ENCODE data around the gene NUP214.
"Not testable (repeated sequence)": the region's sequence is repeated elsewhere in the genome, so short reads cannot be mapped to it uniquely, and the experiment has no call there.

The NUP214 gene

DNA sequence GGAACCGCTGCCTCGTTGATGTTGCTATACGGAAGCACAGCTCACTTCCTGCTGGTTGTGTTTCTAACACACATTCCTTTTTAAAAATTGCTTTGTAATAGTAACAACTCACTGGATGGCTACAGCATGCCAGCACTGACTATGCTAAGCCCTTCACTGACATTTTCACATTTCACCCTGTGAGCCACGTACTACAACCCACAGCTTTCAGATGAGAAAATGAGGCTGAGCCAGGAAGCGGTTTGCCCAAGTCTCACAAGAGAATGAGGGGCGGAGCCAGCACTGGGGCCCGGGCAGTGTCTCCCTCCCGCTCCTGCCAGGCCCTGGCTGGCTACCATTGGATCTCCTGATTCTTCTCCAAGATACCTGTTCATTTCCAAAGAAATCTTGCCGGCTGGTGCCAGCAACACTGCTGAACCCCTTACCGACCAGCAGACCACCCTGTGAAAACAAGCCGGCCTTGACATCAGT lies 112.6 kb downstream of the NUP214 start:
- DNase-seq, result peak; percentile 87

DNA sequence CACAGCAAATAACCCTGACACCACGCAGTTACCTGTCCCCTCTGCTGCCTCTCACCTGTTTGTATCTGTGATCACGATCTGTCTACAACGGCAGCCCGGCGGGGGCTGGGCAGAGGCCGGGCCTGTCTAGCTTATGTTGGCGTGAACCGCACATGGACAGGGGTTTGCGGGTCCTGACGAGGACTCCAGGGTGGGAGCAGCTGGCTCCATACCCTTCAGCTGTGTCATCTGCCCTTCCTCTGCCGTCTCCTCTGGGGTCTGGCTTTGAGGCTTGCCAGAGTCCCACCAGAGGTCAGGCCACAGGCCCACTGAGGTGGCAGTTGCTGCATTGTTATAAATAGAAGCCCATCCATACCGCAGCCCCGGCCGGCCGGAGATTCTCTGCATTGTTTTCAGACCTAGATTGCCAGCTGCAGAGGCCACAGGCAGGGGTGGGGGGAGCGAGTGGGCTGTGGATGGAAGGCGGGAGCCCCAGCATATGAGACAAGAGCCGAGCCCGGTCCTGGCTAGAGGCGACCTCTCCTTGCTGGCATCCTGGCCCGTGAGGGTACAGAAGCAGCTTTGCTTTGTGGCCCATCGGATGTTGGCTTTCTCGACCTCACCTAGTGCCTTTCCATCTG lies 113.1 kb downstream of the NUP214 start:
- no peak for DNase-seq

DNA sequence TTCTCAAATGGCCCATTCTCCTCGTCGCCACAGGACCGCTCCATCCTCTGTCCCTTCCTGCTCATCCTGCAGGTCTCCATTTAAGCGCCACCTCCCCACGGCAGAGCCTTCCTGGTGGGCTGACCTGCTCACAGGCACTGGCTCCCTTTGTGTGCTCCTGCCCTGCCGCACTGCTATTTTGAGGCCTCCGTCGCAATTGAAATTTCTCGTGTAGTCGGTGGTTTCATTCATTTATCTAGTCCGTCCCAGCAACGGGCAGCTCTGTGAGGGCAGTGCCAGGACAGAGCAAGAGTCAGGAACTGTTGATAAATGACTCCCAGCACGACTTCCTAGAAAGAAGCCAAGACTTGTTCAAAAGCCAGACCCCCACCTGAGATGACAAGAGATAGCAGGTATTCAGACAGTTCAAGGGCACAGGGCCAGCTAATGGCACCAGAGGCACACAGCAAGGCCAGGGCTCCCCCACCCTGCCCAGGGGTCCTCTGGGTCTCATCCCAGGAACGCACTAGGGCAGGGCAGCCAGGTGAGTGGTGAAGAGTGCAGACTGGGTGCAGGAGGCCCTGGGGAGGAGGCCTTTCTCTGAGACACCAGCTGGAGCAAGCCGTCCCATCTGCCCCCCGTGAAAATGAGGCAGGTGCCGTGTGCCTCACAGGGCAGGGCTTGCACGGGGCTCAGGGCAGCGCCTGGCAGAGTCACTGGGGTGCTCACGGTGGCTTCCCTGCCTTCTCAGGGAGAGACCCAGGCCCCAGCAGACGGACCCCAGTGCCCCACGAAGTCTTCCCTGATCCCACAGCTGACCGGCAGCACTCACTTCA lies 114.0 kb downstream of the NUP214 start:
- DNase-seq, result no peak

DNA sequence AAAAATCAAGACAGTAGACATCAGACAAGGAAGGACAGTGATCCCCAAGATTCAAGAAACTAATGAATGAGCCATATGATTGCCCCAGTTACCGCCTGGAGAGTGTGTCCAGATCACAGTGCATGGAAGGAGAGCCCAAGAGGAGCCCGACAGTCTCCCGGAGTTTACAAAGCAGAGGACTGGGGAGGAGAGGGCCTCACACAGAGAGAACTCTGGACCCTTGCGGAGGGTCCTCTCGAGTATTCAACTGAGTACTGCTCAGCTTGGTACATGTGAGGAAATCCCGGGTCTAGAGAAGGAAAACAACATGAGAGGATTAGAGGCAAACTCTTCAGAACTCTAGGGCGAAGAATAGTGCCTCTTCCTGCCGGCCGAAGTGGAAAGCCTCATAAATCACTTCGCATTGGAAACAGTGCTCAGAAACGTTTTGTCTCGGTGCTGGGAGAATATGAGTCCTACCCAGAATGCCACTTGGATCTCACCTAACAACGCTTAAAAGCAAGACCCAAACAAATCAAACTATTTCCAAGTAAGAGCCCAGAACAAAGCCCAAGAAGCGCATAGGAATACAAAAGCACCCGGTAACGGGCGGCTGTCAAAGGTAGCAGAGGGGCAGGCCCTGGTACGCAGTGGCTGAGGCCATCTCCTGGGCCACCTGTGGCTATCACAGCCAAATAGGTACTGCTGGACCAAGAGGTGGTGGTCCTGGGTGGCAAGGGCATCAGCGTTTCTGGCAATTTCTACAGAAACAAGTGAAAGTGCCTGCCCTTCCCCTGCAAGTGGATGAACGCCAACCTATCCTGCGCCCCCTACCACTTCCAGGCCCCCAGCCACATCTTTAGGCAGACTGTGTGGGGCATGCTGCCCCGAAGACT lies 114.9 kb downstream of the NUP214 start:
- DNase-seq, result no peak

DNA sequence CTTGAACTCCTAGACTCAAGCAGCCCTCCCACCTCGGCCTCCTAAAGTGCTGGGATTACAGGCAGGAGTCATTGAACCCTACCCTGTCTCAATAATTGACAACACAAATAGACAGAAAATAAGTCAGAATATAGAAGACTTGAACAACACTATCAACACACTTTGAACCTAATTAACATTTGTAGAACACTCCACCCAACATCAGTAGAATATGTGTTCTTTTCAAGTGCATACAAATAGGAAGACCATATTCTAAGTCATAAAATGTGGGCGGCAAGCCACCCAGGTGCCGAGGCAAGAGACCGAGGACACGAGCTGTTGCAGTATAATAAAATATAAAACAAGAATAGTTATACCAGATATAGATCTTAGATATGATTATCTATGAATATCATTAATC lies 118.9 kb downstream of the NUP214 start:
- not testable (repeated sequence) for DNase-seq

DNA sequence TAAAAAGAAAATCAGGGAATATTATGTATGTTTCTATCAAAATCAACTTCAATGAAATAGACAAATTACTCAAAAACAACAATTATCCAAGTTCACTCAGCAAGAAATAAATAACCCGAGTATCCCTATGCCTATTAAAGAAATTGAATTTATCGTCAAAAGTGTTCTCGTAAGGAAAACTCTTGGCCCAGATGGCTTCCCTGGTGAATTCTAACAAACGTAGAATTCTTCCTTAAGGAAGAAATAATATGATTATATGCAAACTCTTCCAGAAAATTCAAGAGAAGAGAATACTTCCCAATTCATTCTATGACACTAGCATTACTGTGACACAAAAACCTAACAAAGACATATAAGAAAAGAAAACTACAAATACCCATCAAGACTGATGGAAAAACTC lies 121.2 kb downstream of the NUP214 start:
- no peak for DNase-seq

DNA sequence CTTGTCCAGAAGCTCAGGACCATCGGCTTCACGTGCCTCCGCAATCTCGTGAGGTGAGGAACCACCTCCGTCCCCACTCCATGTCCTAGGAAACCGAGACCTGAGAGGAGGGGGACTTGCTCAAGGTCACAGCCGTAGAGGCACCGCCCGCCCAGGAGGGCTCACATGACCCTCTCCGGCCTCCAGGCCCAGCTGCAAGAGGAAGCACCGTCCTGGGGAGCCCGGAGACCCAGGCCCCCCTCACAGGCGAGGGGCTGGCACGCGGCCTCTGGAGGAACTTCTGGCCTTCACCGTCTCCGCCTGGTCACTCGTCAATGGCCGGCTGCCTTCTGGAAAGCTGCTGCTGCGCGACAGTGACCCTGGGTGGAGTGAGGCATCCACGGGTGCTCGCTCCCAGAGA lies 126.7 kb downstream of the NUP214 start:
- DNase-seq, result no peak

DNA sequence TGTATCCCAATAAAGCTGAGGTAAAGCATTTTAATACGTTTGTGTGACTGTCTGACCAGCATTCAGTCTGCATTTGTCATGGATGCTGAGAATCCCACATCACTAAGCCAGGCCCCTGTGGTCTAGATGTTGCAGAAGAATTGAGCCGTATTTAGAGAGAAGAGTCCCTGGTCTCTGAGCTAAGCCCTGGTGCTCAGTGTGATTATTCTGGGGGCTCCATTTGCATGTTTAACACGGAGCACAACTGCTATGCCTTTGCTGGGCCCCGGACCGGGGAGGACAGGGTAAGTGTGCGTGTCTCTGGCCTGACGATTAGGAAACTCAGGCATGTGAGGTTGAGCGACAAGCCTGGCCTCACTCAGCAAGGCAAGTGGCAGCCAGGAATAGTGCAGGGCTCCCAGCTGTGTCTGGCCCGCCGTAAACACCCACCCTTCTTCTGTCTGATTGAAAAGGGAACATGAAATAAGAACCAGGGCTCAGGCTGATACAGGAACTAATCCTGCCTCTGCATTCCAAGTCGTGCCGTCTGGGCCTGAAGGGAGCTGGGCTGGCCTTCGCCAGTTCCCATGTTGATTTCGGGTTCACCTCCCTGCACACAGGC lies 128.6 kb downstream of the NUP214 start:
- DNase-seq, result peak; percentile 50

DNA sequence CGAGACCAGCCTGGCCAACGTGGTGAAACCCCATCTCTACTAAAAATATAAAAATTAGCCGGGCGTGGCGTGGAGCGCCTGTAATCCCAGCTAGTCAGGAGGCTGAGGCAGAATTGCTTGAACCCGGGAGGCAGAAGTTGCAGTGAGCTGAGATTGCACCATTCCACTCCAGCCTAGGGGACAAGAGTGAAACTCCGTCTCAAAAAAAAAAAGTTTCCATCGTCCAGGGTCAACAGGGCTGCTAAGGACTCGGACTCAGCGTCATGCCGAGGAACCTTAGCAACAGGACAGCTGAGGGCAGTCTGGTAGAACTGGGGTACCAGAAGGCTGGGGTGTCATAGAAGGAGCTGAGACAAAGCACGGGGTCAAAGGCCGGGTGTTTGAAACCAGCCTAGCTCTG lies 129.2 kb downstream of the NUP214 start:
- DNase-seq, result no peak

DNA sequence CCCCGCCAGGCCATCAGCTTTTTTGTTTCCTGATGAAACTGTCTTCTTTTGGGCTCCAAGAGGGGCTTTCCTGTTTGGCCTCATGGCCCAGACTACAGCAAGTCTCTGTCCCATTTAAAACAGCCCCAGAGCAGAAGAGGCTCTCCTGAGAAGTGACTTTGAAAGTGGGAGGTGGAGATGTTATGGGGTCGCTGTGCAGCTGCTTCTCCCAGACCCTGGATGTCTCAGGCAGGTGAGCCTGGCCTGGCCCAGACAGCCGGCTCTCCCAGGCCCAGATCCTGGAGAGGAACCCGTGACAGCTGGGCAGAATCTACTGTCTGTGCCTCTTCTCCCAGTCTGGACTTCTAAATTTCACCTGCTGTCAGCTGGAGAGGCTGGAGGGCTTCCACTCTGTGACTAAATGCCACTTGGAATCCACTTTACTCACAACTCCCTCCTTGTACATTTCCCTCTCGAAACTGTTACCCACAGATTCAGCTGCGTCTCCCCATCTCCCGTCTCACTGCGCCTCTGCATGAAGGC lies 130.4 kb downstream of the NUP214 start:
- DNase-seq, result no peak

DNA sequence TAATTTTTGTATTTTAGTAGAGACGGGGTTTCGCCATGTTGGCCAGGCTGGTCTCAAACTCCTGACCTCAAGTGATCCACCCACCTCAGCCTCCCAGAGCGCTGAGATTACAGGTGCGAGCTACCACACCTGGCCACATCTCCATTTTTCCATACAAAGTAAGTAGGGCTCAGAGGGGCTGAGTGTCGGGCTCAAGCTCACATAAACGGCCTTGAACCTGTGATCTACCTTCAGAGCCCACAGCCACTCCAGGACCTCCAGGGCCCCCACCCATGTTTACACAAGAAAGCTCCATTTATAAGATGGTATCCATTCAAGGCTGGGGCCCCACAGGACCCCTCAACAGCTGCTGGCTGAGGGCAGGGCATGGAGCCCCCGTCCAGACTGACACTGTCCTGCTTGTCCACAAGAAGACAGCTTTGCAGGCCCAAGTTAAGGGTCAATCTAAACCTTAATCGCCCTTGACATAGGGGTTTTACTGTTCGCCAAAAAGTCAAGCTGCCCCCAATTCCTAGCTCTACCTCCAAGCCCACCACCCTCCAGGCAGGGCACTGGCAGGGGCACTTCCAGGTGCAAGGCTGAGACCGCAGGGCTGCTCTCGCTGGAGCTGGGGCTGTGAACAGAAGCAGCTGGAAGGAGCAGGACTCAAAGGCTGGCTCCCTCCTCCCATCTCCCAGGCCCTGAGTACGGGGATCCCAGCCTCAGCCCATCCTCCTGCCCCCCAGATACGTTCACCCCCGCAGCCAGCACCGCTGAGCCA lies 132.1 kb downstream of the NUP214 start:
- no peak for DNase-seq

DNA sequence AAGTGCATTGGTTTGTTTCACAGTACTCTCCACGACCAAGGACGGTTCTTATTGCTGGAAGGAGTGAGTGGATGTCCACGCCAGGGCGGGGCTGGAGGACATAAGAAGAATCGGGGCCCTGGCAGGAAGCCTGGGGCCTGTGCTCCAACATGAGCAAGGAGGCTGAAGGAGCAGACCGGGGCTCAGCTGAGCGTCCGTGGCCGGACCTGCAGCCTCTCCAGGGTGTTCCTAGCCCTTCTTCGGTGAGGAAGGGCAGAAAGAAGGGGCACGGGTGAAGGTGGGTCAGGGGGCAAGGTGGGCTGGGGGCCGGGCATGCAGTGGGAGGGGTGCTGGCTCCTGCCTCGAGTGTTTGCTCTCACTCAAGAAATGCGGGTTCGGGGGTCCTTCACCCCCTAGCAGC lies 132.8 kb downstream of the NUP214 start:
- no peak for DNase-seq

DNA sequence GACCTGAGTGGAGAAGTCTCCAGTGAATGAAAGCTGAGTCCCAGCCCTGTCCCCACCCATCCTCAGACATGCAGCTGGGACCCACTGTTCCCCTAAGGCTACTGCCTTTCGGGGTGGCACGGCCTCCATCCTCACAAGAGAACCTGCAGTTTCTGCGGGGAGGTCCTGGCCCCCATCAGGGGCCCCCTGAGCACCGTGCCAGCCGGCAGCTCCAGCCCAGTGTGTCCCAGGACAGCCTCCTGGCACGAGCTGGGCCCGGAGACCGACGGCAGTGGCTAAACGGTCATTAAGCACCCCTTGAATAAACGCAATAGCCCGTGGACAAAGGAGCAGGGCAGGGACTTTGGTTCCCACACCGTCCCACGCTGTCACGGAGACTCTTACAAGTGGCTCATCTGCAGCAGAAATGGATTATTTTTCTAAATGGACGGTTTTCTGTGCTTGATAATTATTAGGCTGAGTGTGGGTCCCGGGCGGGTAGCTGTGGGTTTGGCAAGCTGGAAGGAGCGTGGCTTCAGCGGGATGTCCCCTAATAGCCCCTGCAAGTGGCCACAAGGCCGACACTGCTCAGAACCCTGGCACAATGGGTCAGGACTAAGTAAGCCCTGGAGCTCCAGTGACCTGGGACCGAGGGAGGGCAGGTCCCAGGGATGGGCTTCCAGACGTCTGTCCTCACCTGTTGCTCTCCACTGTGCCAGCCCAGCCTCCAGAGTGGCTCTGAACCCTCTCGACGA lies 133.5 kb downstream of the NUP214 start:
- no peak for DNase-seq

DNA sequence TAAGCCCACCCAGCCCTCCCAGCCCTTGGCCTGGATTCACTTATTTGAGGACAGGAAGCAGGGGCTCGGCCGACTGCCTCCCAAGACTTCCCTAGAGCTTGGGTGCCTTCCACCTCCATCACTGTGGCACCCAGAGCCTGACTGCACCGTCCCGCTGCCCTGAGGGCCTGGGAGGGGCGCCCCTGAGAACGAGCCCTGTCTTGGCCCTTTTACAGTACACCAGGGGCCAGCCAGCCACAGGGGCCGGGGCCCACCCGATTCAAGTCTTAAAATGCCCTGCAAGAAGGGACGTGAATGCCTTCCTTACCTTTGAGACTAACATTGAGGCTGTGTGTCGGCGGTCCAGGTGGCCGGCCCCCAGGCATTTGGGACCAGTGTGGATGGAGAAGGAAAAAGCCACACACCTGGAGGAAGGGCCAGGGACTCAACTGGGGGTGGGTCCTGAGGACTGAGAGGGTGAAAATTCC lies 134.1 kb downstream of the NUP214 start:
- no peak for DNase-seq

DNA sequence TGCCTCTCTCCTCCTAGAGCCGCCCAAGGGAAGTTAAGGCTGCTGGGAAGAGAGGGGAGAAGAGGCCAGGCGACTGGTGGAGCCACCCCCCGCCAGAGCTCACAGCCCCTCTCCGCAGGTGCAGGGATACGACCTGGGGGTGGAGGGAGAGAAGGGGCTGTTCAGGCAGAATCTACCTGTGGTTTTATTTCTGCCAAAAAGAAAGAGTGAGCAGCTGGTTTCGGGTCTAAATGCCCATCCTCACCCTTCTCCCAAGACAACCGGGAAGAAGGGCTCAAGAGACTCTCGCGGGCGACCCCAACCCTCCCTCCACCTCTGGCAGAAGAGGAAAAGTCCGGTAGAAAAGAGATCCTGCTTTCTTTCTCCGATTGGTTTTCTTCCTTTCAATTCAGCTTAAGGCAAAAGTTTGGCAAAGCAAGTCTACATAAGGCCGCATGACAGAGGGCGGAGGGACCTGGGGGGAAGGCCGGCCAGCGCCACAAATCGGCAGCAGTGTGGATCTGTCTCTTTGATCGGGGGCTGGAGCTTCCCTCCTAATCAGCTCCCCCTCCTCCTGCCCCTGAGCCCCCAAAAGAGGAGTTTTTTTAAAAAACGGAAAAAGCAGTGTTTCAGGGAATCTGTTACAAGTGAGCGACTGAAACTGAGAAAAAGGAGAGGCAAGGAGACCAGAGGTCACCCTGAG lies 134.7 kb downstream of the NUP214 start:
- DNase-seq, result no peak

DNA sequence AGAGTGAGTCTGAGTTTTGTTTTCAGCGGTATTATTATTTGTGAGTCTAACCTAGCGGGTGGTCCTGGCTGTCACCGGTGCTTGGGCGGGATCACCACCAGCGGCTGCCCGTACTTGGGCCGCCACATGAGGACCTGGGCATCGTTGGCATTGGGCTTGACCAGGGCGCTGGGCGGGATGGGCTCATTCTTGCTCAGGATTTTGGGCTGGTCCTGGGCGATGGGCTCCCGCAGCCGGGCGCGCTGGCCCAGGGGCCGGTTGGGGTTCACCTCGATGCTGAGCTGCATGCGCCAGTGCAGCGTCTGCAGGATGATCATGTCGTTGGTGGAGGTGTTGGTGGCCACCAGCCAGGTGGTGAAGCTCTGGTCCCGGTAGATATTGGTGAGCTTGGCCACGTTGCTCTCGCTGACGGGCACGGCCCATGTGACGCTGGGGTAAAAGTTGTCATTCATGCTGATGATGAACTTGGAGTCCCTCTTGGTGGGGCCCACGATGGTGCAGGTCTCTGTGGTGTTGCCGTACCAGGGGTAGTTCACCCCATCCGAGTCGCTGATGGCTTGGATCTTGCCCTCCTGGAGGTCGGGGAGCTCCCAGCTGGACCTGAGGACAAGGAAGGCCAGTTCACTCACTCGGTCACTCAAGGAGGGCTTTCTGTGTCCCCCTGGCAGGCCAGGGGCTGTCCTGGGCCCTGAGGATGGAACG lies 135.5 kb downstream of the NUP214 start:
- no peak for DNase-seq

DNA sequence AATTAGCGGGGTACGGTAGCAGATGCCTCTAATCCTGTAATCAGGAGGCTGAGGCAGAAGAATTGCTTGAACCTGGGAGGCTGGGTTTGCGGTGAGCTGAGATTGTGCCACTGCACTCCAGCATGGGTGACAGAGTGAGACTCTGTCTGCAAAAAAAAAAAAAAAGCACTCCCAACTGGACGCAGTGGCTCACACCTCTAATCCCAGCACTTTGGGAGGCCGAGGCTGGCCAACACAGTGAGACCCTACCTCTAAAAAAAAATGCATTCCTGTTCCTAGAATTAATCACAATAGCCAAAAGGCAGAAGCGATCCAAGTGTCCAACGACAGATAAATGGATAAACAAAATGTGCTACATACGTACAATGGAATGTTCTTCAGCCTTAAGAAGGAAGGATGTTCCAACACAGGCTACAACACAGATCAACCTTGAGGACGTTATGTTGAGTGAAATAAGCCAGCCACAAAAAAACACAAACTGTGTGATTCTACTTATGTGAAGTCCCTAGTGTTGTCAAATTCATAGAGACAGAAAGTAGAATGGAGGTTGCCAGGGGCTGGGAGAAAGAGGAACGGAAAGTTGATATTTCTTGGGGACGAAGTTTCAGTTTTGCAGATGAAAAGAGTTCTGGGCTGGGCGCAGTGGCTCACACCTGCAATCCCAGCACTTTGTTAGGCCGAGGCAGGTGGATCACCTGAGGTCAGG lies 137.1 kb downstream of the NUP214 start:
- DNase-seq, result no peak

DNA sequence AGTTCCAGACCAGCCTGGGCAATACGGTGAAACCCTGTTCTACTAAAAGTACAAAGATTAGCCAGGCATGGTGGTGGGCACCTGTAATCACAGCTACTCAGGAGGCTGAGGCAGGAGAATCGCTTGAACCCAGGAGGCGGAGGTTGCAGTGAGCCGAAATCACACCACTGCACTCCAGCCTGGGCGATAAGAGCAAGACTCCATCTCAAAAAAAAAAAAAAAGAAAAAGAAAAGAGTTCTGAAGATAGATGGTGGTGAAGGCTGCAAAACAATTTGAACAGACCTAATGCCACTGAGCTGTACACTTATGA lies 137.6 kb downstream of the NUP214 start:
- not testable (repeated sequence) for DNase-seq

DNA sequence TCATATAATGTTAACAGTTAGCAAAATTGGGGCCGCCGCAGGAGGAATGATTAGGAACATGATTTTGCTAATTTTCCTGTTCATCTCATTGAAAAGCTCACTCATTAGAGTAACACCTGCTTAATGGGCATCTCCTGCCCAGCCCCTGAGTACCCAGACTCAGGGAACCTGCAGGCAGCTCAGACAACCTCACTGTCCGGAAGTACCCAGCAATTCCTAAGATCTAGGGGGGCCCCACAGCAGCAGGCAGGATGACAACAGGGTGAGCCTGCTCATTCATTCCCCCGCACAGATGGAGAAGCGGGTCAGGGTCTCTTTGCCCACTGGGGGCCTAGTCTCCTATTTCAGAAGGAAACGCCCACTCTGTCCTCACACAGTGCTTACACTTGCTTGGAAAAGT lies 138.3 kb downstream of the NUP214 start:
- no peak for DNase-seq

DNA sequence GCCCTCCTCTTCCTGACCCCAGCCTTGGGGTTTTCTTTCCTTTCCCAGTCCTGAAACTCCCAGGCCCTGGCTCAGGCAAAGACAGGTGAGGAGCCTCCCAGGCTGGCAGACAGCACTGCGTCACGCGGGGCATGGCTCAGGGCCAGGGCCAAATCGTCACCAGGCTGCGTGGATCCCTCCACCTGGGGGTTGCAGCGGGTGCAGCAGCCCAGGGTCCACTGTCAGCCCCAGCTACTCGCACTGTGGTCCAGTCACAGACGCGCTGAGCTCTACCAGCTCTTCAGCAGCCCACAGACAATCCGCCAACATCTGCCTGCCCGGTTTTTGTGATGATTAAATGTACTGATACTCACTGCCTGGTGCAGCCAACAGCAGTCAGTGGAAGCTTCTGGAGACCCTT lies 138.8 kb downstream of the NUP214 start:
- no peak for DNase-seq
